CD4-positive, alpha-beta T cell treated with Interleukin-2 at 100 ng/mL for 4 hours (primary cell): Measurements from ENCODE around the gene BABAM2.

Experiments used
- DNase-seq: peaks from one replicate; pipeline ENCODE4 v3.0.0-alpha.2; 2020; ENCODE audit warnings: low spot score

BABAM2 gene

DNA sequence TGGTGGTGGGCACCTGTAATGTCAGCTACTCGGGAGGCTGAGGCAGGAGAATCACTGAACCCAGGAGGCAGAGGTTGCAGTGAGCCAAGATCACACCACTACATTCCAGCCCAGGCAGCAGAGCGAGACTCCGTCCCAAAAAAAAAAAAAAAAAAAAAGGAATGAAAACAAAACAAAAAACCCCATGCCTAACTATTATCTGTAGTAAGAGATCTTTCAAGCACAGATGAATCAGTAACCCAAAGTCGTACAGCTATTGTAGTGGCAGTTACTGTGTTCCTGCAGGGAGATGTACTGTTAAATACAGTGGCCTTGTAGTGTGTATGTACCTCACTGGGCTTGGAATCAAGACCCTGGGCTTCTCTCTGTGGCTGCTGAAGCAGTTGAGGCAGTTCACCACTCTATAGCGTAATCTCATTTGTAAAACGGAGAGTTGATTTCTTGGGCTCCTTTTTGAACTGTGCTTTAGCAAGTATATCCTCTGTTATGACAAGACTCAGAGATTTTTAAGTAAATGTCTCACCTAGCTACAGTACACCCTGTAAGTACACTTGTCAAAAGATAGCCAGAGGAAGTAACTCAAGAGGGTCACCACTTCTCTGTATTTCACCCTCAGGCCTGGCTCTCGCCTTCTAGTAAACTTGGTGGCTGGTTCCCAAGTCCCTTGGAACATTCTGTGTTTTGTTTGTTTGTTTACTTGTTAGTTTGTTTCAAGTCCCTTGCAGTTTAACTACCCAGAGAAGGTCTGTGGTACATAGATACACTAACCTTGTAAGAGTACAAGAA lies 392.5 kb downstream of the BABAM2 start:
- DNase-seq = no peak

DNA sequence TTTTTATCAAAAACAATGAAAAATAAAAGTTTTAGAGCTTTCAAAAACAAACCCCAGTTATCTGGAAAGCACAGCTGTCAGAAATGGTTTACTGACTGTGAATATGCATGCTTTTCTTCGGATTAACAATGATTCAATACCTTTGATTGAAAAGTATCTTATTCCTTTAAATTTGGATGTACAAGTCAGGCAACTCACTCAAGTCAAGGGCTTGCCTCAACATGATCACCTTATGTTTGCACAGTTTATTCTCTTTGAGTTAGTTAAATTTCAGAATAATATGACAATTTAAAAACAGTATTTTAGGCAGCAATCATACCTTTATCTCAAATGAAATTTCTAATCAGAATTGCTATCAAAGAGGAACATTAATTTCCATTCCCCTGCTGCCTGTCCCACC lies 393.3 kb downstream of the BABAM2 start:
- no peak for DNase-seq

DNA sequence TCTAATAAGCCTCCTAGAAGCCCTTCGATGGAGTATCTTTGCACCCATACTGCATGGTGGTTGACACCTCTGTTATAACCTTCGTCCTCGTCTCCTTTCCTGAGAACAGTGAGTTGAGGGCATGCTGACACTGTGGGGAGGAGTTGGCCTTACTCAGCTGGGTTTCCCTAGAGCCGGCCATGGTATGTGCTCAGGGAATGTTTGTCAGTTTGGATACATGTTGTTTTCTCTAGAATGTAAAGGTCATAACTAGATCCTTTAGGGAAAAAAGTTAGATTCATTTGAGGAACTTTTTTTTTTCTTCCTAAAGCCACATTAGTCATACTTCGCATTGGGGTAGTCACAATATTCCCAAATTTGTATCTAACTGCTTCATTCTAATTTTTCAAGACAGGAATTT lies 396.1 kb downstream of the BABAM2 start:
- DNase-seq = no peak

DNA sequence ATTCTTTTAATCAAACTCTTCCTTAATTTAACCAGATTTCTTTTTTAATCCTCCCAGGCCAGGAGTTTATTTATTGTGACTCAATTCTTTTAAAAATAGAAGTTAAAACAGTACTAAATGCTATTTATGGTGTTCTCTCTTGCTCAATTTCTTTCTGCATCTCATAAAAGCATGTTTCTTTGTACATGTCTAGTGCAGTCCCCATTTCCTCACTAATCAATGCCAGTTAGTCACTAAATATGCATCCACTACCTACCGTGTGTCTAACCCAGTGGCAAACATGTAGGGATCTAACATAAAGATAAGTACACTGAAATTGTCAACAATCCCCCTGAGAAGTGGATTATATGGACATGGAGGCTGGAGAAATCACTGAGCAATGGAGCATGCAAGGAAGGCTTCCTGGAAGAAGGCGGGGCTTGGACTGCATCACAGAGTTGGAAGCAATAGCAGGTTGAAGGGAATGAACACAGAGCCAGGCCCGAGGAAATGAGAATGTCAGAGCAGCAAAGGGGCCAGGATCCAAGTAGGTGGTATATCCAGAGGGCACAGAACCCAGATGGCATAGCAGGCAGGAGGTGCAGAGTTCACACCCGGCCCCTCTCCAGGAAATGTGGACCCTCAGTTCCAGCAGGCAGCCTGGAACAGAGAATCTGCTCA lies 396.9 kb downstream of the BABAM2 start:
- DNase-seq = no peak

DNA sequence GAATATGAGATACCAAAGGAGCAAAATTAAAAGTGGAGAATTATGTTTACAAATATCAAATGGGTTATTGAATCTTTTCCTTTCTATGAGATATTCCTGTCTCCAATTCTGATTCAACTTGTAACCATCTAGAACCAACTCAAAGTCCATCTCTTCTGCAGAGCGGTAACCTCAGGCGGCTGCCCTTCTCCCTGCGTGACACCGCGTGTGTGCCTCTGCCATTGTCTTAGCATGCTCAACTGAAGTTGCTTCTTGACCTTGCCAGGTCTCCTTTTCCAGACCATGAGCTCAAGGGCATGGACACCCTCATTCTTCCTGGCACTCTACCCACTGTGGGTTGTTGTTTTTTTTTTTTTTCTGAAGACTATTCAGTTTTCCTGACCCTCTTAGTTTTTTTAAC lies 398.1 kb downstream of the BABAM2 start:
- no peak for DNase-seq

DNA sequence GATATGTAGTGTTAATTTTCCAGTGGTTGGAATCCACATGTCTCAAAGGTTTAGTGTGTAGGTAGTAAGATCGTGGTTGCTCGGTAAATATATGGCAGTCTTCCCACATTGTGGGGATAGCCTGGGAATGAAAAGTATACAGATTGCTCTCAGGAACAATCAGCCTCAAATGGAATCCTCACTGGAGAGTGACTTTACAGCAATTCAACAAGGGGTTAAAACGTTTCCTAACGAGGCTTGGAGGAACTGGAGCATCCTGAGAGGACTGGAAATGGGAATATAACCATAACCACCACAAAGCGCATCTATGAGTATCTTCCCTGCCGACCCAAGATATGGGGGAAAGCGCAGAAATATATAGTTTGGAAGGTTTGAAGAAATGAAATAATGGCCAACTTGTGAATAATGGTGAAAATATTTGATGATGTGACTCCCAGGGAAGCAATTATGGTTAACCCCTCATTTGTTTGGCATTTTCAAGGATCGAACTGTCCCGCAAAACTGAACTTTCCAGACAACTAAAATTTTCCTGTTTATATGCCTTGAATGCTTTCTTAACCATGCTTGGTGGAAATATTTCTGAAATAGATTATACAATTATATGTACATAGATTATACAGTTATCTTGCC lies 401.4 kb downstream of the BABAM2 start:
- no peak for DNase-seq

DNA sequence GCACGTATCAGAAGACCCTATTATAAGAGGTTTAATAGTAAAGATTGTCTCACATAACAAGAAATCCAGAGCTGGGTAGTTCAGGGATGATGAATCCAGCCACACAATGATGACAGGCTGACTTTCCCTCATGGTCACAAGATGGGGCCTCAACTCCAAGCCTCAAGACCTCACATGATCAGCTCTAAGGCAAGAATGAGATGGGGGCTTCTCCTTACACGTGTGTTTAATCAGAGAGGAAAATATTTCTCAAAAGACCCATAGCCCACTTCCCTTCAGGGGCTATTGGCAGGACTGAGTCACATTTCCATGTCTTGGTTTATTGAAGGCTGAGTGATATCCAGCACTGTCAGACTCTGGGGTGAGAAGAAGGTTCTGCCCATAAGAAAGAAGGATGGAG lies 402.0 kb downstream of the BABAM2 start:
- DNase-seq = no peak

DNA sequence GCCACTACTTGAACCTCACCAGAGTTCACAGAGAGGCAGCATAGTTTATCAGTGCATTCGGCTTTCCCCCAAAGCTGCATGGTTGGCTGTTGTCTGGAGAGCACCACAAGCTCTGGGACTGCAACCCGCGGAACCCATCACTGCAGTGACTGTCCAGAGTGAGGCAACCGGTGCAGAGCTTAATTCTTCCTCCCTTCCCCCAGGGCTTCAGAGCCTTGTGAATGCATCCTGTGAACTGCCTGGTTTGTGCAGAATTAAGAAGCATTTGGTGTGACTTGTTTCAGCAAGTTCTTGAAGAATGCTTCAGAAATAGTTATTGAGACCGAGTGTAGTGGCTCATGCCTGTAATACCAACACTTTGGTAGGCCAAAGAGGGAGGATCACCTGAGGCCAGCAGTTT lies 402.9 kb downstream of the BABAM2 start:
- no peak for DNase-seq

DNA sequence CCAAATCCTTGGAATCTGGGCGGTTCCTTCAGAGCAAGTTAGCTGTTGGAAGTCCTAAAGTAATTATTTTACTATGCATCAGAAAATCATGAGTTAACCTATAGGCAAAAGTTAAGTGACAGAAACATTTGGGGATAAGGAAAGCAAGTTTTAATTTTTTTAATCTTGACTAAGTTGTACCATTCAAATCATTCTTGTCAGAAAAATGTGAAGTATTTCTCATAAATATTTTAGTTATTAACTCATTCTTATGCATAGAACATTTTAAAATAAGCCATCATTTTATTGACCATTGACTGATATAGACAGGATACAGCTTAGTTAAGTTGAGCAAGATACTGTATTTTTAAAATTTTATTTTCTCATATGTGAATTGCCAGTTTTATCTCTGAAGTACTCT lies 403.9 kb downstream of the BABAM2 start:
- DNase-seq = no peak

DNA sequence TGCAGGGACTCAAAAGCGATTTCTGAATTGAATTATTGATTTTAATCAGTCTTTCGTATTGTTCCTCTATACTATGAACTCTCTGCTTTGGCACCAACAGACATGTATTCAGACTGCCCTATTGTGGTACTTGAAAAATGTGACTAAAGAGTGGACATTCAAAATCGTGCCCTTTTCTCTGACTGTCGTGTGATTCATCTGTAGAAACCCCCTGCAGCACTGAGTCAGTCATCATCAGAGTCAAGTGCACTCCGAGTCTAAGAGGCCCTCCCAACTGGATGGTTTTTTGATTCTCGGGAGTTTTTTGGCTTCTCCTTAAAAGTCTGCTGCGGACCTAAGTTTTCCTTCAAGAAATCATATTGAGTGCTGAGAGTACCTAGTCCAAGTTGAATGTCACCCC lies 405.7 kb downstream of the BABAM2 start:
- no peak for DNase-seq

DNA sequence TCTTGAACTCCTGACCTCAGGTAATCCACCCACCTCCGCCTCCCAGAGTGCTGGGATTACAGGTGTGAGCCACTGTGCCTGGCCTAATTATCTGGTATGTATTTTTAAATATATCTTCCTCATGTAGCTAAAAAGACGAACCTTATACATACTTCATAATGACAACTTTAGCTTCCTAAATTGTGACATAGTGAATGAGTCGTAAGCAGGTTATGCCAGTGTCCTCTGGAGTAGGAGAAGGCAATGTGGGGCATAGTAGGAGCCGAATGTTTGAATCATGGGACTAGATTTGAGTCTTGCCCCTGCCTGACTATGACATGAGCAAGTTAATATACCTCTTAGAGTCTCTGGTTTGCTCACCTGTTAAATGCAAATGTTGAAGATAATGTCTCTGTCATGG lies 406.4 kb downstream of the BABAM2 start:
- no peak for DNase-seq

DNA sequence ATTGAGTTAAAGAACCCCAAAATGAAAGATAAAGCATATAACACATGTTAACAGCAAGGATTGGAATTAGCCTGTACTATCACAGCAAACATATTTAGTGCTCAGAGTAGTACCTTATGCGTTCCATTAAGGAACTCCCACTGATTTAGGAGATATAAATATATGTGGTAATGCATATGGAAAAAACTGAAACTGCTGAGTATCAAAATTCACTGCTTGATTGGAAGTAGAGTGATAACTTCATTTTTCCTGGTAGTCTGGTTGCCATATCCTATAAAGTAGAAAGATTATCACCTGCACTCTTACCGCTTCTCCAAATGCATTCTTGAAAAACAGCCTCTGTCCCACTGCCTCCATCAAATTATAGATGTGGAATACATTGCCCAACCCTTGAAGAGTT lies 407.0 kb downstream of the BABAM2 start:
- no peak for DNase-seq

DNA sequence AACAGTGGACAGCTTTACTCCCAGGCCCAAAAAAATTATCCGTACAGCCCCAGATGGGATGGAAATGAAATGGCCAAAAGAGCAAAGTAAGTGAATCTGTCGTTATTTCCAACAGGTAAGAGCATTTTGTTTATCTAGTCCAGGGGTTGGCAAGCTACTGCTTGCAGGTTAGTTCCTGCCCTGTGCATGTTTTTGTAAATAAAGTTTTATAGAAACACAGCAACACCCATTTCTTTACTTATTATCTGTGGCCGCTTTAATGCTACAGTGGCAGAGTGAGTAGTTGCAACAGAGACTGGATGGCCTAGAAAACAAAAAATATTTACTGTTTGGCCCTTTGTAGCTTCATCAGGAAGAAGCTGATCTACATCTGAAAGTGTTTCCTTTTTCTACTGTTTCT lies 407.9 kb downstream of the BABAM2 start:
- no peak for DNase-seq

DNA sequence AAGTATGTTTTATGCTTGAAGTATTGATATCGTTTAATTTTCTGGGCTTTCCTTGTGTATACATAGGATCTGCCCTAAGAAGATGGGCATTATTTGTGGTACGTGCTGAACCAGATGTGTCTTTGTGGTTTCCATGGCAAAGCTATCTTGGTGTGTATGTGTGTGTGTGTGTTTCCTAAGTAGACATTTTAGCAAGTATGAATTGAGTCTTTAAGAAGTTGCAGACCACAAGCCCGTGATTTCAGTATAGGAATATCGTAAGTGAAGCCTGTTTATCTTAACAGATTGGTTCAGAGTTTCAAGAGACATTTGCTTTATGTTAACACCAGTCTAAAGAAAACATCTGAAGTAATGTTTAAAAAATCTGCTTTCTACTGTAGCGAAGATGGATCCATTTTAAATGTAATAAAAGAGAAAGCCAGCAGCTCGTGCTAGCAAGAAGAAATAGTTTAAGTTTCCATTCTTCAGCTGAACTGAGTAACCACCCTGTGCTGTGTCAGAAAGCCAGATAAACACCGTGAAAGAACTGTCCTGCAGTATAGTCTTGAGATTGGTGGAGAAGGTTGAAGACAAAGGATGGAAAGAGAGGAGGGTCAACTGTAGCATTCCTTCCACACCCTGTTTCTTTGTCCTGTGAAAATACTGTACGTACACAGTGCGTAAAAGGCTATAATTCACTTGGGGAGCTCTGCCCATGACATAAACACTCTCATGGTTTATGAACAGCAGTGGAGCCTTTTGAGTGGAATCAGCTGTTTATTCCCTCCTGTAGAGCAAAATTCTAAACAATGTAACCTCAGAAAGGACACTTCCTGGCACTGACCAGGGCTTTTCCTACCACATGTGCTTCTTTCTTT lies 410.2 kb downstream of the BABAM2 start:
- DNase-seq = no peak

DNA sequence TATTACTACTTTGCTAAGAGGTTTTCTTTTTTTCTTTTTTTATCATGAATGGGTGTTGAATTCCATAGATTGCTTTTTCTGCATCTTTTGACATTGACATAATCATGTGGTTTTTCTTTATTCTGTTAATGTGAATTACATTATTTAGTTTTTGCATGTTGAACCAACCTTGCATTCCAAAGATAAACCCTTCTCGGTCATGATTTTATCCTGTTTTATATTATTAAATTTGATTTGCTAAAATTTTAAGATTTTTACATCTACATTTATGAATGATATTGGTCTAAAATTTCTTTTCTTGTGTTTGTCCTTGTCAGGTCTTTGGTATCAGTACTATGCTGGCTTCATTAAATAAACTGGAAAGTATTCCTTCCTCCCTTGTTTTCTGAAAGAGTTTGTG lies 414.7 kb downstream of the BABAM2 start:
- DNase-seq = no peak

DNA sequence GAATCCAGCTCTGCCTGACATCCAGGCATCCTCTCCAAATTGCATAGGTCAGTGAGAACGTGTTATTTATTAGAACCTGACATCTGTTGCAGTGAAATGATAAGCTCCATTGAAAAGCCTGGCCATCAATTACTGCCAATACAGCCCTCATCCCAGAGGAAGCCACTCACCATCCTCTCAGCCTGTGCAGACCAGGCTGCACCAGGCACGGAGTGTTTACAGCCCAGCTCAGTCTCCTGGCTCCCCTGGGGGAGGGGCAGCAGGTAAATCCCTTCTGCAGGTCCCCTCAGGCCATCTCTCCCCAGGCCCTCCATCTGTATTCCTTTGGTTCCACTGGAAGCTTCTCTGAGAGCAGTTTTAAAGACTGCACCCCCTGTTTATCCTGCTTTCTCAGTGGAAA lies 419.6 kb downstream of the BABAM2 start:
- no peak for DNase-seq

DNA sequence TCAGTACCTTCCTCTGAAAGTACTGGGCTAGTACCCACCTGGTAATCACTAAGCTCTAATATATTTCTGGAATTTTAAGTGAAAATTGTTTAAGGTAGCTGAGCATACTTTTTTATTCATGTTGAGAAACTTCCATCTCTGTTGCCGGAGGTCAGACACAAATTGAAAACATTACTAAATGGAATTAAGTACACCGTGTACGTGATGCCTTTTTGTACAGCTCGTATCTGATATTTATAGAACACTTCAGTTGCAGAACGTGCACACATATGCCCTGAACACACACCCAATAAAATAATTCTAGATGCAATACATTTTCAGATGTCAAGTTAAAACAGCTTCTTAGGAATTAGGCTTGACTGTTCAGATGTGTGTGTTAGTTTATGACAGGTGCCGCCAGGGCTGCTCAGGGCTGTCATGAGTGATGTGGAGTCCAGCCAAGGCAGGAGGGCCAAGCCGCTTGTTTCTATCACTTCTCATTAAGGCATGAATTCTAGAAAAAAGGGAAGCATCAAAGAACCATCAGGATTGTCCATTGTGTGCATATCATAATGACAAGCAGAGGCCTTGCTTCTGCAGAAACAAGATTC lies 421.2 kb downstream of the BABAM2 start:
- no peak for DNase-seq

DNA sequence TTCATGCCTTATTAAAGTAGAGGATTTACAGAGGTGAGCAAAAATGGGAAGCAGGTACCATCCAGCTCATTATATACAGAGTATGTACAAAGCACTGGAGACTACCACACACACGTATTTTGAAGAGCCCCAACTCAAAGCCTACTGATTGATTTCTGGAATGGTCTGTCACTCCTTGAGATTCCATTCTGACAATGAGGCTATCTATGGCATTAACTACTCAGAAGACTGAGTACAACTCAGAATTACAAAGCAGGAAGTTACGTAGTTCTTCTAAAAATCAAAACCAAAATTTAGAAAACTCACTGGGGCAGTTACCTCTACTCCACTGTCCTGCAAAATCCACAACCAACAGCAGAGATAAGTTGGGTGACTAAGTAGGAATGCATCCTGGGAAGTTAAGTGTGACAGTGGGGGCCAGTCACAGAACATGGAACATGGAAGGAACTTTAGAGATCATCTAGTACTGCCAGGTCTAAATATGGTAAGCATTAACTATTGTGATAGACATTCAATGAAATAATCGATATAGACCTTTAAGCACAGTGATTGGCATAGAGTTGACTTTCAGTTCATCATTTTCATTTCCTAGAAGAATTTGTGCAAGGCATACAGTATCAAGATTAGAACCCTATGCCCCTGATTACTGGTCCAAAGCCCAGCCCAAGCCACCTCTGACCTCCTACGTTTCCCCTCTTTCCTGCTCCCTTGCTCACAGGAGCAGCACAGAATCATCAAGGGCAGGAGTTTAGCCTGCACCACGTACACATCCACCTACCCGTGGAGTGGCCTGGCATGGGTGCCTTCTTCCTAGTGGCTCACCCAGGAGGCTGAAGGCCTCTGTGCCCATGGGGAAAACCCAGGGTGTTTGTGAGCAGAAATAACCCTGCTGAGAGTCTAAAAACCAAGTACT lies 422.0 kb downstream of the BABAM2 start:
- no peak for DNase-seq

DNA sequence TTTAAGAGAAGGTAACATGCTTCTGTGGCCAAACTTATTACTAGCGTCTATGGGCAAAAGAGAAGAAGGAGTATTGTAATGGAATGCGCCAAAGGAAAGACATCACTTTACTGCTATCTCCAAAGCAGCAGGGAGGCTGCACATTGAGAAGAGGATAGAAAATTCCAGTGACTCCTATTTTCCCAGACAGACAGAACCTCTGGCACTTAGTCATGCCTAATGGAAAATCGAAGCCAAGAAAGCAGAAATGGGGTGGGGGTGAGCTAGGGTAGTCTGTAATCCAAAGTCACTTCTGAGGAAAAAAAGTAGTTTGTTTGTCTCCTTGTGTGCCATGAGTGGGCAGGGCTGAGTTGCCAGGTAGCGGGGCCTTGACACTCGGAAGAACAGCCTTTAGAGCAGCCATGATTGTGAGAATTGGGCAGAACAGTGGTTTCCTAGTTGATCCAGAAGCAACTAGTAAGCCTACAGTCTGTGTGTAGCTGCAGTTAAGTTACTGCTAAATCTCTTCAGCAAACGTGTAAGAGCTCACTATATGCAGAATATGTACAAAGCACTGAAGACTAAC lies 422.8 kb downstream of the BABAM2 start:
- DNase-seq = no peak

DNA sequence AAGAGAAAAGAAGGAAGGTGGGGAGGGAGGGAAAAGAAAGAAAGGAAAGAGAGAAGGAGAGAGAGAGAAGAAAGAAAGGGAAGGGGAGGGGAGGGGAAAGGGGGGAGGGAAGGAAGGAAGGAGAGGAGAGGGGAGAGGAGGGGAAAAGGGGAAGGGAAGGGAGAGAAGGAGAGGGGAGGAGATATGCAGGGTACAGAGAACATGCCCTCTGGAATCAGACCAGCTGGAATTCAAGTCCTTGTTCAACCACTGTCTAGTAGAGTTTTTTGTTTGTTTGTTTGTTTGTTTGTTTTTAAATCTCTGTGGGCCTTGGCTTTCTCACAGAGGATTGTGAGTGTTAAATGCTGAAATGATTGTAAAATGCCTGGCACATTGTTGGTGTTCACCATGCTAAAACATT lies 424.4 kb downstream of the BABAM2 start:
- no peak for DNase-seq
